PC-3 (cell line): ENCODE measurements around the gene SRXN1. TPM values are rescaled to one million over a fixed set of nuclear protein-coding genes. Genes with fewer than 3 reads are reported as not detected.

Experiments
- ATAC-seq: fragments of 200-7000 bp; cut with Tn5 transposase; 2 replicates; pipeline ENCODE4 v1.9.1; 2020; ENCODE audit warnings: mild to moderate bottlenecking, moderate library complexity
- BruUV-seq: library from RNA; stranded (reverse); fragments of 400-500 nt; replicated peaks from 2 replicates; lab custom pipeline; 2021; lab: Mats Ljungman, UMichigan
- CTCF ChIA-PET: fragments of 300-600 bp; sonication (Branson Sonifier 250); formaldehyde crosslinking; loops from one replicate; lab custom pipeline; 2022; ENCODE audit warnings: antibody characterized with exemption; lab: Charles Lee
- POLR2A ChIA-PET: fragments of 300-600 bp; sonication (Branson Sonifier 250); formaldehyde crosslinking; loops from one replicate; lab custom pipeline; 2022; ENCODE audit warnings: antibody characterized with exemption; ENCODE audit not compliant: unreplicated experiment; lab: Charles Lee
- DNase-seq: peaks from one replicate; pipeline ENCODE4 v3.0.0-alpha.2; 2015
- H2AFZ ChIP-seq: fragments of 300-600 bp; sonication (generic); 2 replicates; pipeline ENCODE4 v1.6.0; 2016; ENCODE audit warnings: antibody characterized with exemption, low read length
- H3F3A ChIP-seq: fragments of 300-600 bp; sonication (generic); one replicate; pipeline ENCODE4 v1.6.0; 2017; ENCODE audit warnings: antibody characterized with exemption, low read length, control low read depth, mild to moderate bottlenecking; ENCODE audit not compliant: unreplicated experiment
- H3K27ac ChIP-seq: fragments of 300-600 bp; sonication (generic); 2 replicates; pipeline ENCODE4 v1.5.1; 2016; ENCODE audit warnings: mild to moderate bottlenecking, low read length
- H3K27me3 ChIP-seq: fragments of 300-600 bp; sonication (generic); 2 replicates; pipeline ENCODE4 v1.6.1; 2016; ENCODE audit warnings: low read length, mixed read lengths
- H3K36me3 ChIP-seq: fragments of 300-600 bp; sonication (generic); 2 replicates; pipeline ENCODE4 v1.6.1; 2016; ENCODE audit warnings: low read depth, mixed run types, low read length, mixed read lengths
- H3K4me1 ChIP-seq: fragments of 300-600 bp; sonication (generic); 2 replicates; pipeline ENCODE4 v1.5.1; 2016; ENCODE audit warnings: low read length; ENCODE audit not compliant: insufficient read depth
- H3K4me2 ChIP-seq: fragments of 300-600 bp; sonication (generic); 2 replicates; pipeline ENCODE4 v1.6.0; 2016; ENCODE audit warnings: low read length
- H3K4me3 ChIP-seq: fragments of 300-600 bp; sonication (generic); 2 replicates; pipeline ENCODE4 v1.5.1; 2016; ENCODE audit warnings: mild to moderate bottlenecking, low read length, mixed read lengths
- H3K79me2 ChIP-seq: fragments of 300-600 bp; sonication (generic); 2 replicates; pipeline ENCODE4 v1.6.1; 2017; ENCODE audit warnings: low read length, mixed read lengths
- H3K9ac ChIP-seq: fragments of 300-600 bp; sonication (generic); 2 replicates; pipeline ENCODE4 v1.6.0; 2016; ENCODE audit warnings: mild to moderate bottlenecking, low read length
- H3K9me2 ChIP-seq: fragments of 300-600 bp; sonication (generic); replicated peaks from 2 replicates; pipeline ENCODE4 v1.6.1; 2016; ENCODE audit warnings: mixed run types, low read length, mixed read lengths
- H3K9me3 ChIP-seq: fragments of 300-600 bp; sonication (generic); 2 replicates; pipeline ENCODE4 v1.6.1; 2016; ENCODE audit warnings: low read length, mixed read lengths
- H4K20me1 ChIP-seq: fragments of 300-600 bp; sonication (generic); 2 replicates; pipeline ENCODE4 v1.6.1; 2016; ENCODE audit warnings: low read length, mixed read lengths
- EZH2 ChIP-seq: fragments of 300-600 bp; sonication (generic); IDR thresholded peaks from one replicate; pipeline ENCODE4 v1.6.1; 2017; ENCODE audit warnings: antibody characterized with exemption, mild to moderate bottlenecking, low read length; ENCODE audit not compliant: unreplicated experiment
- EZH2phosphoT487 ChIP-seq: fragments of 300-600 bp; sonication (generic); IDR thresholded peaks from 2 replicates; pipeline ENCODE4 v1.6.1; 2018; ENCODE audit warnings: mild to moderate bottlenecking, antibody characterized with exemption, low read length, borderline replicate concordance
- intact Hi-C: fragments of 100-400 bp; cut with micrococcal nuclease; formaldehyde crosslinking; loops from 2 replicates; pipeline ENCODE4 v1.9.0; 2023
- total RNA-seq: library from RNA; depleted of rRNA; stranded (reverse); fragments of >200 nt; gene quantifications from 2 replicates; pipeline ENCODE4 v1.2.3, GENCODE V29; 2014
- TF ChIP-seq, protein P1 (sequence below): fragments of 300-600 bp; sonication (generic); conservative IDR thresholded peaks from 2 replicates; pipeline ENCODE4 v1.5.1; 2017; ENCODE audit warnings: antibody characterized with exemption, low read depth, mild to moderate bottlenecking, low read length

SRXN1 gene
- total RNA-seq, 1 experiment from 2014 or later = 105 TPM

DNA sequence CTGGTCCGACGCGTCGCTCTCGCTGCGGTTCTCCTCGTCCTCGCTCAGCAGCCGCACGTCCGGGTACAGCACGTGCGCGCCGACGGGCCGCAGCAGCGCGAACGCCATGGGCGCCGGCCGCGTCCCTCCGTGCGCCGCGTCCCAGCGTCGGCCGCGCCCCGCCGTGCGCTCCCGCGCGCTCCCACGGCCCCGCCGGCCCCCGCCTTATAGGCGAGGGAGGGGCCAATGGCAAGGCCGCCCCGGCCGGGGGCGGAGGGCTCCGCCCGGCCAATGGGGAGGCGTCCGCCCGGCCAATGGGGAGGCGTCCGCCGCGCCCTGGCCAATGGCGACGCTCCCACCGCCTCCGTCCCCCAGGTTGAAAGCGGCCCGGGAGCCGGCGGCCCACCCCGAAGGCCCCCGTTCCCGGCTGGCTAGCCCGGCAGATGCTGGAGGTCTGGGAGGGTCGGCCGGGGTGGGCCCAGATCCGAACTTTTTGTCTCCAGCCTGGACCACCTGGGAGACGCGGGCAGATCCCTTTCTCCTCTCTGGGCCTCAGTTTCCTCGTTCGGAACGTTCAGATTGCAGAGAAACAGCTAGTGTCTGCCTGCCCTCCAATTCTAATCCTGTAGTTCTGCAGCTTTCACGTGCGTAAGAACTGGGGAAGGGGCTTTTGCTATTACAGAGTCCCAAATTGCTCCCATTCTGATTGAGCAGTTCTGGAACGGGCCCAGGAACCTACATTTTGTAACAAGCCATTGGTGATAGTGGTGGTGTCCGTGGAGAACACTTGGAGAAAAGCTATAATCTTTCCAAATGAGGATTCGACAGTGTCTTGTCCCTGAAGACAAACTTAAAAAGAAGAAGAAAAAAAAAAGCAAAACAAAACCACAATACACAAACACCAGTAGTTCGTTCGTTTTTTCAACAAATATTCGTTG, 42.6 kb downstream of the SRXN1 start, which contains the start of gene TCF15:
Gene TCF15 (minus strand): TSS at position 180 of the 917 bp plus-strand sequence. CDS start 72 bp downstream, at position 108.
- no peaks in the 10 kb centered on the region for H3K9me2 ChIP-seq
- H3K9me3 ChIP-seq = no peaks in the 10 kb centered on the region
- H4K20me1 ChIP-seq = no peaks in the 10 kb centered on the region
- no peak within 1 kb of the TSS; the same call in 1 of the 2 replicates for H3K4me3 ChIP-seq
- H2AFZ ChIP-seq = 0 out of 2 replicates have a peak within 1 kb of the TSS, but pooled peaks have one; percentile 57
- H3K4me2 ChIP-seq = peak within 1 kb of the TSS; percentile 45
- POLR2A ChIA-PET = no interaction called here
- DNase-seq (peak; percentile 40), ATAC-seq (peak; percentile 79)
- no peaks in the 10 kb centered on the region for H3F3A ChIP-seq
- H3K27me3 ChIP-seq = peaks cover 44% of the 10 kb centered on the region
- H3K9ac ChIP-seq = no peak within 1 kb of the TSS
- H3K36me3 ChIP-seq = no peaks in the 10 kb centered on the region
- TF ChIP-seq, protein P1, sequence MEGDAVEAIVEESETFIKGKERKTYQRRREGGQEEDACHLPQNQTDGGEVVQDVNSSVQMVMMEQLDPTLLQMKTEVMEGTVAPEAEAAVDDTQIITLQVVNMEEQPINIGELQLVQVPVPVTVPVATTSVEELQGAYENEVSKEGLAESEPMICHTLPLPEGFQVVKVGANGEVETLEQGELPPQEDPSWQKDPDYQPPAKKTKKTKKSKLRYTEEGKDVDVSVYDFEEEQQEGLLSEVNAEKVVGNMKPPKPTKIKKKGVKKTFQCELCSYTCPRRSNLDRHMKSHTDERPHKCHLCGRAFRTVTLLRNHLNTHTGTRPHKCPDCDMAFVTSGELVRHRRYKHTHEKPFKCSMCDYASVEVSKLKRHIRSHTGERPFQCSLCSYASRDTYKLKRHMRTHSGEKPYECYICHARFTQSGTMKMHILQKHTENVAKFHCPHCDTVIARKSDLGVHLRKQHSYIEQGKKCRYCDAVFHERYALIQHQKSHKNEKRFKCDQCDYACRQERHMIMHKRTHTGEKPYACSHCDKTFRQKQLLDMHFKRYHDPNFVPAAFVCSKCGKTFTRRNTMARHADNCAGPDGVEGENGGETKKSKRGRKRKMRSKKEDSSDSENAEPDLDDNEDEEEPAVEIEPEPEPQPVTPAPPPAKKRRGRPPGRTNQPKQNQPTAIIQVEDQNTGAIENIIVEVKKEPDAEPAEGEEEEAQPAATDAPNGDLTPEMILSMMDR = no peak
- TF ChIP-seq EZH2 = no peak
- H3K79me2 ChIP-seq = no peaks in the 10 kb centered on the region
- CTCF ChIA-PET = no interaction called here
- H3K4me1 ChIP-seq = no peaks in the 10 kb centered on the region
- intact Hi-C loops = no loop called here
- no TSS peak for BruUV-seq
- H3K27ac ChIP-seq = no peak within 1 kb of the TSS

- POLR2A ChIA-PET = no interaction called here
Observed at GRCh38 chr20:609371-609964, 43.5 kb downstream of the SRXN1 start.

More at GRCh38 chr20:609371-609964, 43.5 kb downstream of the SRXN1 start:
- no TSS peak for BruUV-seq
- no peaks in the 10 kb centered on the region for H3K9me2 ChIP-seq
- H3K36me3 ChIP-seq = no peaks in the 10 kb centered on the region
- H3K4me2 ChIP-seq = no peak overlapping the region
- no peak for ATAC-seq
- no peaks in the 10 kb centered on the region for H3K79me2 ChIP-seq
- no peak for DNase-seq
- CTCF ChIA-PET = no interaction called here
- H3K4me1 ChIP-seq = no peaks in the 10 kb centered on the region
- no peak overlapping the region for H3K4me3 ChIP-seq
- H3F3A ChIP-seq = no peaks in the 10 kb centered on the region
- peaks cover 35% of the 10 kb centered on the region for H3K27me3 ChIP-seq
- no peaks in the 10 kb centered on the region for H4K20me1 ChIP-seq
- H2AFZ ChIP-seq = no peak overlapping the region
- TF ChIP-seq, protein P1 = no peak
- TF ChIP-seq EZH2phosphoT487 = no peak
- TF ChIP-seq EZH2 = no peak
- no peak overlapping the region for H3K27ac ChIP-seq
- no peak overlapping the region for H3K9ac ChIP-seq
- intact Hi-C loops = no loop called here
- H3K9me3 ChIP-seq = no peaks in the 10 kb centered on the region
